Neuron (in vitro differentiated cells): Measurements from ENCODE around the gene SLFNL1.

ENCODE experiments used
- H2AFZ ChIP-seq: one replicate; pipeline ENCODE4 v1.6.1; 2013; ENCODE audit warnings: low read depth, mild to moderate bottlenecking, inconsistent platforms, low read length, moderate library complexity
- H3K27me3 ChIP-seq: one replicate; pipeline ENCODE4 v1.6.1; 2013; ENCODE audit warnings: low read length; ENCODE audit not compliant: insufficient read depth
- H3K36me3 ChIP-seq: one replicate; pipeline ENCODE4 v1.6.1; 2013; ENCODE audit warnings: low read length; ENCODE audit not compliant: insufficient read depth
- H3K4me1 ChIP-seq: one replicate; pipeline ENCODE4 v1.6.1; 2013; ENCODE audit warnings: low read length; ENCODE audit not compliant: insufficient read depth
- H3K4me3 ChIP-seq: 2 replicates; pipeline ENCODE4 v1.5.1; 2013; ENCODE audit warnings: mild to moderate bottlenecking, low read length, moderate library complexity
- H3K9me3 ChIP-seq: one replicate; pipeline ENCODE4 v1.6.1; 2013; ENCODE audit warnings: low read length

Gene SLFNL1

GRCh38 chr1:41015281-41015896, 6.1 kb downstream of the SLFNL1 start:
- H2AFZ ChIP-seq, result no peak overlapping the region
- no peaks in the 10 kb centered on the region for H3K4me1 ChIP-seq
- peaks cover 74% of the 10 kb centered on the region for H3K36me3 ChIP-seq
- H3K9me3 ChIP-seq, result no peaks in the 10 kb centered on the region
- H3K27me3 ChIP-seq, result no peaks in the 10 kb centered on the region
- no peak overlapping the region for H3K4me3 ChIP-seq

DNA sequence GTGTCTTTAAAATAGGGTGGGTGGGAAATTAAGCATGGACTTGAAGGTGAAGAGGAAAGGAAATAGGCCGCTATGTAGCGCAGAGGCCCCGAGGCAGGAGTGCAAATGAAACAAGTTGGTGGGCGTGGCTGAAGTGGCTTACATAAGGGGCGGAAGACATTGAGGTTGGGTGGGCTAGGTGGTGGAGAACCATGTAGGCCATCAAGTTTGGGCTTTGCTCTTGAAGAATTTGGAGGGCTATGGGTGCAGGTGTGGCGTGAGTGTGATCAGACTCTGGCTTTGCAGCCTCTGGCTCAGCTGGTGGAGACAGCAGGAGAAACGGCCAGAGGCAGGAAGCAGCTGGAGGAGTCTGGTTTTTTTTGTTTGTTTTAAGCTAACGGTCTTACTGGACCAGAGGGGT, 6.7 kb downstream of the SLFNL1 start:
- Histone ChIP-seq H3K4me3 (no peak overlapping the region), H3K27me3 (no peaks in the 10 kb centered on the region), H3K36me3 (peaks cover 78% of the 10 kb centered on the region), H3K9me3 (no peaks in the 10 kb centered on the region), H3K4me1 (no peaks in the 10 kb centered on the region), H2AFZ (no peak overlapping the region)

DNA sequence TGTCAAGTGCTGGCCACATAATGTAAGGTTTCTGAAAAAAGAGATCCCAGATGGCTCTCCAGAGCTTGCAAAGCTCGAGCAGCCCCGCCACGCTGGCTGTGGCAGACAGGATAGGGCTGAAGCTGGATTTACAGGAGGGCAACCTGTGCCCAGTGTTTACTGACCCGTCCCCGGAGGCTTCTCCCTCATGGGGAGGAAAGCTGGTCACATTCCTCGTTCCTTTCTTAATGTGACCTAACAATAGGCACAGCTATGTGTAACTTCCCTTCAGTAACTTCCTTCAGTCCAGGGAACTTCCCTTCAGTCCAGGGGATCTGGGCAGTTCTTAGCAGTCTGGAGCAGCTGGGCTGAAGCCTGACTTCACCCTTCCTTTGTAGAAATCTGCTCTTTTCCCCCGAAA, 7.7 kb downstream of the SLFNL1 start:
- Histone ChIP-seq H3K9me3 (no peaks in the 10 kb centered on the region), H3K4me1 (no peaks in the 10 kb centered on the region), H3K4me3 (no peak overlapping the region), H2AFZ (no peak overlapping the region), H3K27me3 (no peaks in the 10 kb centered on the region), H3K36me3 (peaks cover 82% of the 10 kb centered on the region)

GRCh38 chr1:41013024-41013423, 8.5 kb downstream of the SLFNL1 start:
- H3K27me3 ChIP-seq, result no peaks in the 10 kb centered on the region
- H3K4me1 ChIP-seq, result no peaks in the 10 kb centered on the region
- H3K9me3 ChIP-seq, result no peaks in the 10 kb centered on the region
- H3K36me3 ChIP-seq, result peaks cover 85% of the 10 kb centered on the region
- no peak overlapping the region for H2AFZ ChIP-seq
- no peak overlapping the region for H3K4me3 ChIP-seq

GRCh38 chr1:41010345-41010744, 11.2 kb downstream of the SLFNL1 start:
- H3K27me3 ChIP-seq, result no peaks in the 10 kb centered on the region
- H3K9me3 ChIP-seq, result no peaks in the 10 kb centered on the region
- H2AFZ ChIP-seq, result no peak overlapping the region
- peaks cover 91% of the 10 kb centered on the region for H3K36me3 ChIP-seq
- no peaks in the 10 kb centered on the region for H3K4me1 ChIP-seq
- H3K4me3 ChIP-seq, result no peak overlapping the region

DNA sequence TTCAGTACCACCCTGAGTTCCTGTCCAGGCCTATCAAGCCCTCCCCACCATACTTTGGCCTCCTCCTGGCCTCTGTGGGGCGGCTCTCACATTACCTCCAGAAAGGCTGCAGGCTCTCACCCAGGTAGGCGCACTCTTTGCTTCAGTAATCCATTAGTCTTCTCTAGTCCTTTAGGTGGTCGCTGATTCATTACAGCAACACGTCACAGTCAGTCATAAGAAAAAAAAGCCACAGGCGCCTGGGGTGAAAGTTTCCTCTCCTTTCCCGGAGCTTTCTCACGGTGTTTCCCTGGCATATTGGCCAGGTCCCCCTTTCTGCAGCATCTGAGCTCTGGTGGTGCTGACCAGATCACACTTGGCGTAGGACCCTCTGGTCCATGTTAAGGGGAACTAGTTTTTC, 12.1 kb downstream of the SLFNL1 start:
- Histone ChIP-seq H3K9me3 (no peaks in the 10 kb centered on the region), H3K36me3 (peaks cover 91% of the 10 kb centered on the region), H3K27me3 (no peaks in the 10 kb centered on the region), H2AFZ (no peak overlapping the region), H3K4me1 (no peaks in the 10 kb centered on the region), H3K4me3 (no peak overlapping the region)

- Histone ChIP-seq H3K36me3 (peaks cover 97% of the 10 kb centered on the region), H2AFZ (no peak overlapping the region), H3K4me3 (no peak overlapping the region), H3K9me3 (no peaks in the 10 kb centered on the region), H3K27me3 (no peaks in the 10 kb centered on the region), H3K4me1 (no peaks in the 10 kb centered on the region)
Observed at GRCh38 chr1:41006942-41007865, 14.3 kb downstream of the SLFNL1 start.

GRCh38 chr1:41005876-41006275, 15.6 kb downstream of the SLFNL1 start:
- Histone ChIP-seq H3K4me1 (no peaks in the 10 kb centered on the region), H3K4me3 (no peak overlapping the region), H3K27me3 (no peaks in the 10 kb centered on the region), H3K36me3 (peaks cover 97% of the 10 kb centered on the region), H3K9me3 (no peaks in the 10 kb centered on the region), H2AFZ (no peak overlapping the region)

- H3K27me3 ChIP-seq, result no peaks in the 10 kb centered on the region
- H3K4me1 ChIP-seq, result no peaks in the 10 kb centered on the region
- H3K36me3 ChIP-seq, result peaks cover 95% of the 10 kb centered on the region
- no peak overlapping the region for H3K4me3 ChIP-seq
- H3K9me3 ChIP-seq, result no peaks in the 10 kb centered on the region
- no peak overlapping the region for H2AFZ ChIP-seq
Observed at GRCh38 chr1:41003640-41004220, 17.8 kb downstream of the SLFNL1 start.

GRCh38 chr1:41003127-41003639, 18.3 kb downstream of the SLFNL1 start:
- H3K9me3 ChIP-seq, result no peaks in the 10 kb centered on the region
- no peak overlapping the region for H2AFZ ChIP-seq
- no peak overlapping the region for H3K4me3 ChIP-seq

GRCh38 chr1:40998668-40999067, 22.9 kb downstream of the SLFNL1 start:
- Histone ChIP-seq H3K4me3 (no peak overlapping the region), H3K4me1 (no peaks in the 10 kb centered on the region), H3K27me3 (no peaks in the 10 kb centered on the region), H3K36me3 (peaks cover 90% of the 10 kb centered on the region), H2AFZ (no peak overlapping the region), H3K9me3 (no peaks in the 10 kb centered on the region)

More at GRCh38 chr1:41003127-41003639, 18.3 kb downstream of the SLFNL1 start:
- Histone ChIP-seq H3K4me1 (no peaks in the 10 kb centered on the region), H3K27me3 (no peaks in the 10 kb centered on the region), H3K36me3 (peaks cover 94% of the 10 kb centered on the region)

GRCh38 chr1:40997096-40997495, 24.4 kb downstream of the SLFNL1 start:
- H3K27me3 ChIP-seq, result no peaks in the 10 kb centered on the region
- peaks cover 87% of the 10 kb centered on the region for H3K36me3 ChIP-seq
- H3K4me1 ChIP-seq, result no peaks in the 10 kb centered on the region
- no peak overlapping the region for H2AFZ ChIP-seq
- H3K9me3 ChIP-seq, result peaks cover 2% of the 10 kb centered on the region
- H3K4me3 ChIP-seq, result no peak overlapping the region

DNA sequence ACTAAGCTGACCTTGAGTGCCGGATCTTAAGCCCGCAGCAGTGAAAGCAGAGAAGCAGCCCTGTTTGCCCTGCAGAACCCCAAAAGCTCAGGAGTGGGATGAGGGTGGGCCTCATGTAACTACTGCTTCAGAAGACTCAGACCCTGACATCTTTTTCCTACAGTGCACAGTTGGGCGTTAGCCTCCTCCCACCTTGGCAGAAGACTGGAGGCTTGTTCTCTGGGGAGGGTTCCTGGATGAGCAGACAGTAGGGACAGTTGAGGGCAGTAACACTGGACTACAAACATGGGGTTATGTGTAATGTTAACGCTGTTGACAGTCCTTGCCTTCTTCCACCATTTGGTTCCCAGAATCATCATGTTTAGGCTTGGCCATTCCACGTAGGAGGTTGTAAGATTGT, 32.5 kb downstream of the SLFNL1 start:
- Histone ChIP-seq H2AFZ (no peak overlapping the region), H3K36me3 (peaks cover 86% of the 10 kb centered on the region), H3K4me1 (no peaks in the 10 kb centered on the region), H3K27me3 (no peaks in the 10 kb centered on the region), H3K9me3 (peaks cover 5% of the 10 kb centered on the region), H3K4me3 (no peak overlapping the region)
